ENCODE data around the gene SRM. TPM values are rescaled to one million over a fixed set of nuclear protein-coding genes. Genes with fewer than 3 reads are reported as not detected.
"Not testable (repeated sequence)": the region's sequence is repeated elsewhere in the genome, so short reads cannot be mapped to it uniquely, and the experiment has no call there.

SRM gene
- total and polyA plus RNA-seq, 4 donors, result 48.9 to 88.7 (median 69.4) TPM

- DNase-seq, result peak in 1 of 2 donors; percentile 63
- no peak for ATAC-seq (ENCODE audit: low FRiP score)
- intact Hi-C loops (cut with DNase I), result no loop called here
- WGBS, 2 donors, result 22 to 24% methylated on average over 28 to 29 of the region's 29 CpGs
- Histone ChIP-seq H3K9me3 (ENCODE audit: control insufficient read depth, low read length) (no peaks in the 10 kb centered on the region), H3K36me3 (ENCODE audit: control insufficient read depth in 1 of 2, insufficient read depth in 2 of 2, low read length in 1 of 2) (peaks cover 2 to 7% of the 10 kb centered on the region in 2 donors), H3K4me3 (ENCODE audit: low read length in 2 of 2) (no peak overlapping the region), H3K27me3 (ENCODE audit: control insufficient read depth in 1 of 2, insufficient read depth in 2 of 2, low read length in 1 of 2) (no peaks in the 10 kb centered on the region), H3K4me1 (ENCODE audit: control insufficient read depth in 1 of 2, insufficient read depth in 2 of 2, low read length in 2 of 2) (no peaks in the 10 kb centered on the region), H3K27ac (ENCODE audit: low read depth in 1 of 2, low read length in 2 of 2) (no peak overlapping the region)
These were observed 6.7 kb downstream of the SRM start for GRCh38 chr1:11052839-11053757.

- no peaks in the 10 kb centered on the region for H3K4me1 ChIP-seq (ENCODE audit: control insufficient read depth in 1 of 2, insufficient read depth in 2 of 2, low read length in 2 of 2)
- peaks cover 2 to 7% of the 10 kb centered on the region in 2 donors for H3K36me3 ChIP-seq (ENCODE audit: control insufficient read depth in 1 of 2, insufficient read depth in 2 of 2, low read length in 1 of 2)
- intact Hi-C loops (cut with DNase I), result no loop called here
- no peak overlapping the region for H3K4me3 ChIP-seq (ENCODE audit: low read length in 2 of 2)
- DNase-seq, result peak in 1 of 2 donors; percentile 43
- H3K27ac ChIP-seq (ENCODE audit: low read depth in 1 of 2, low read length in 2 of 2), result no peak overlapping the region
- no peaks in the 10 kb centered on the region for H3K27me3 ChIP-seq (ENCODE audit: control insufficient read depth in 1 of 2, insufficient read depth in 2 of 2, low read length in 1 of 2)
- WGBS, 2 donors, result 54 to 57% methylated on average over 19 of the region's 19 CpGs
- ATAC-seq (ENCODE audit: low FRiP score), result no peak
- no peaks in the 10 kb centered on the region for H3K9me3 ChIP-seq (ENCODE audit: control insufficient read depth, low read length)
These were observed 7.9 kb downstream of the SRM start for GRCh38 chr1:11051781-11052511.

DNA sequence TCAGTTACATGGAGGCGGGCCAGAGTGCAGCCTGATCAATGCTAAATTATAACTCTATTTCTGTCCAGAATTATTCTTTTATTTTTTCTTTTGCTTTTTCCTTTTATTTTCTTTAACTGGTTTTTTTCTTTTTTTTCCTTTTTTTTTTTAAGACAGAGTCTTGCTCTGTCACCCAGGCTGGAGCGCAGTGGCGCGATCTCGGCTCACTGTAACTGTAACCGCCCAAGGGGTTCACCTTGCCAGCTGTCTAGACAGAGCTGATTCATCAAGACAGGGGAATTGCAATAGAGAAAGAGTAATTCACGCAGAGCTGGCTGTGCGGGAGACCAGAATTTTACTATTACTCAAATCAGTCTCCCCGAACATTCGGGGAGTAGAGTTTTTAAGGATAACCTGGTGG lies 8.7 kb downstream of the SRM start:
- H3K36me3 ChIP-seq (ENCODE audit: control insufficient read depth in 1 of 2, insufficient read depth in 2 of 2, low read length in 1 of 2); H3K4me1 ChIP-seq (ENCODE audit: control insufficient read depth in 1 of 2, insufficient read depth in 2 of 2, low read length in 2 of 2); H3K4me3 ChIP-seq (ENCODE audit: low read length in 2 of 2); H3K27me3 ChIP-seq (ENCODE audit: control insufficient read depth in 1 of 2, insufficient read depth in 2 of 2, low read length in 1 of 2); H3K27ac ChIP-seq (ENCODE audit: low read depth in 1 of 2, low read length in 2 of 2); intact Hi-C loops (cut with DNase I); H3K9me3 ChIP-seq (ENCODE audit: control insufficient read depth, low read length); ATAC-seq (ENCODE audit: low FRiP score): not testable (repeated sequence)
- 87 to 89% methylated on average over 10 of the region's 10 CpGs for WGBS, 2 donors
- DNase-seq, result peak in 1 of 2 donors; percentile 17

DNA sequence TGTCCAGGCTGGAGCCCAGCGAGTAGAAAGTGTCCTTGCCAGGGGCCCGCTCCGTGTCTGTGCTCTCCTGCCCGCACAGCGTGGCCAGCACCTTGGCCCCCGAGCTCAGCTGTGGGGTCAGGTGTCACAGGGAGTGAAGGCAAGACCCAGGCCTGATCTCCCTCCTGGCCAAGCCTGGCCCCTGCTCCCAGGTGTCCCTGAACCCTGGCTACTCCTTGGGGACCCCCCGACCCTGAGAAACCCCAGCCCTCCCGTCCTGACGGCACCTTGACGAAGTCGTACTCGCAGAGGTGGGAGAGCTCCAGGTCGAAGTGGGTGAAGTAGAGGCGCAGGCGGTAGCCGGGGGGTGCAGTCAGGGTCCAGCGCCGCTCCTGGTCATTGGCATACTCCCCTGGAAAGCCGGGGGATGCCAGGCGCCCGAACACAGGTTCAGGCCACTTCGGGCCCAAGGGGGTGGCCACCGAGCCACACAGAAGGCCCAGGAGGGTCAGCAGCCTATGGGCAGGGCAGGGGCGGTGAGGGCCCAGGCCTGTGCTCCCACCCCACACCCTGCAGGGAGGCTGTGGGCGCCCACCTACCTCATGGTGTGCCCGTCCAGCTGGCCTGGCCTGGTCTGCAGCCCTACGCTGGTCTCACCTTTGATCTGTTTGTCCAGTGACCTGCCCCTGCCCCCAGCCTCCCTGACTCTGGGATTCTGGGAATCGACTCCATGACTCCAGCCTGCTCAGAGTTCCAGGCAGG lies 13.0 kb downstream of the SRM start, which contains the start of gene MASP2:
Gene MASP2, minus strand, starts transcription at position 615 of the 741 bp plus-strand sequence. Its CDS starts 32 bp downstream, at position 583.
- H3K4me1 ChIP-seq (ENCODE audit: control insufficient read depth in 1 of 2, insufficient read depth in 2 of 2, low read length in 2 of 2), result no peaks in the 10 kb centered on the region
- intact Hi-C loops (cut with DNase I), result no loop called here
- H3K9me3 ChIP-seq (ENCODE audit: control insufficient read depth, low read length), result no peaks in the 10 kb centered on the region
- ATAC-seq (ENCODE audit: low FRiP score) (peak; percentile 10), DNase-seq (peak; percentile 38 to 71)
- no peak within 1 kb of the TSS for H3K4me3 ChIP-seq (ENCODE audit: low read length in 2 of 2)
- no peak within 1 kb of the TSS for H3K27ac ChIP-seq (ENCODE audit: low read depth in 1 of 2, low read length in 2 of 2)
- H3K36me3 ChIP-seq (ENCODE audit: control insufficient read depth in 1 of 2, insufficient read depth in 2 of 2, low read length in 1 of 2), result no peaks in the 10 kb centered on the region
- 92% methylated on average over 25 to 28 of the region's 28 CpGs for WGBS, 2 donors
- H3K27me3 ChIP-seq (ENCODE audit: control insufficient read depth in 1 of 2, insufficient read depth in 2 of 2, low read length in 1 of 2), result no peaks in the 10 kb centered on the region

GRCh38 chr1:11046270-11046566 lies 13.6 kb downstream of the SRM start:
- peak in 1 of 2 donors; percentile 53 for DNase-seq
- no peaks in the 10 kb centered on the region for H3K36me3 ChIP-seq (ENCODE audit: control insufficient read depth in 1 of 2, insufficient read depth in 2 of 2, low read length in 1 of 2)
- H3K9me3 ChIP-seq (ENCODE audit: control insufficient read depth, low read length), result no peaks in the 10 kb centered on the region
- H3K27me3 ChIP-seq (ENCODE audit: control insufficient read depth in 1 of 2, insufficient read depth in 2 of 2, low read length in 1 of 2), result no peaks in the 10 kb centered on the region
- intact Hi-C loops (cut with DNase I), result no loop called here
- H3K4me3 ChIP-seq (ENCODE audit: low read length in 2 of 2), result no peak overlapping the region
- ATAC-seq (ENCODE audit: low FRiP score), result no peak
- H3K4me1 ChIP-seq (ENCODE audit: control insufficient read depth in 1 of 2, insufficient read depth in 2 of 2, low read length in 2 of 2), result no peaks in the 10 kb centered on the region
- WGBS, 2 donors, result 87 to 88% methylated on average over 8 of the region's 8 CpGs
- H3K27ac ChIP-seq (ENCODE audit: low read depth in 1 of 2, low read length in 2 of 2), result no peak overlapping the region

DNA sequence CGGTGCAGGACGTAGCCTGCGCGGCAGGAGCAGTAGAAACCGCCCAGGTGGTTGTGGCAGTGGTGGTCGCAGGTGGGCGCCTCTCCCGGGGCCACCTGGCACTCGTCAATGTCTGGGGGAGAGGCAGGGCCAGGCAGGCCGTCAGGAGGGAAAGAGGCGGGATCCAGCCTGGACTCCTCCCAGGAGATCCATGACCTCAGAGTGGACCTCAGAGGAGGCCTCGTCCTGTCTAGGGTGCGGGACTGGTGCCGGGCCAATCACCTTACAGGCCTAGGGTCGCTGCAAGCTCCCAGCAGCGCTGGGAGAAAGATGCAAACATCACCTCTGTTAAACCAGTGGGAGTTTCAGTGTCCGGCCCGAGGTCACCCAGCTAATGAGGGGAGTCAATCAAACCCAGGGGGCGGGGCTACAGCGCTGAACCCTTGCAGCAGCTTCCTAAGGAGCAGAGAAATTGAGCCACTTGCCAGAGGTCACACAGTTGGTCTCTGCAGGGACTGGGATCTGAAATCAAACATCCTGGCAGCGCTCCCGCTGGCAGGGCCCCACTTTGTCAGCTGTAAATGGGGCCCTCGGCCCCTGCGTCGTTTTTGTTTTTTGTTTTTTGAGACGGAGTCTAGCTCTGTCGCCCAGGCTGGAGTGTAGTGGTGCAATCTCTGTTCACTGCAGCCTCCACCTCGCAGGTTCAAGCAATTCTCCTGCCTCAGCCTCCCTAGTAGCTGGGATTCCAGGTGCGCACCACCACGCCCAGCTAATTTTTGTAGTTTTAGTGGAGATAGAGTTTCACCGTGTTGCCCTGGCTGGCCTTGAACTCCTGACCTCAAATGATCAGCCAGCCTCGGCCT lies 14.2 kb downstream of the SRM start:
- Histone ChIP-seq H3K4me3 (ENCODE audit: low read length in 2 of 2) (no peak overlapping the region), H3K27me3 (ENCODE audit: control insufficient read depth in 1 of 2, insufficient read depth in 2 of 2, low read length in 1 of 2) (no peaks in the 10 kb centered on the region), H3K36me3 (ENCODE audit: control insufficient read depth in 1 of 2, insufficient read depth in 2 of 2, low read length in 1 of 2) (no peaks in the 10 kb centered on the region), H3K9me3 (ENCODE audit: control insufficient read depth, low read length) (no peaks in the 10 kb centered on the region), H3K27ac (ENCODE audit: low read depth in 1 of 2, low read length in 2 of 2) (no peak overlapping the region), H3K4me1 (ENCODE audit: control insufficient read depth in 1 of 2, insufficient read depth in 2 of 2, low read length in 2 of 2) (no peaks in the 10 kb centered on the region)
- ATAC-seq (ENCODE audit: low FRiP score), result no peak
- 52 to 57% methylated on average over 32 of the region's 32 CpGs for WGBS, 2 donors
- intact Hi-C loops (cut with DNase I), result no loop called here
- DNase-seq, result peak in 1 of 2 donors; percentile 67

GRCh38 chr1:11044849-11045427 lies 14.9 kb downstream of the SRM start:
- intact Hi-C loops (cut with DNase I), result no loop called here
- peak in 1 of 2 donors; percentile 47 for DNase-seq
- WGBS, 2 donors, result 79 to 80% methylated on average over 15 to 16 of the region's 16 CpGs

More at GRCh38 chr1:11044849-11045427, 14.9 kb downstream of the SRM start:
- ATAC-seq (ENCODE audit: low FRiP score), result no peak
- Histone ChIP-seq H3K36me3 (ENCODE audit: control insufficient read depth in 1 of 2, insufficient read depth in 2 of 2, low read length in 1 of 2) (no peaks in the 10 kb centered on the region), H3K27ac (ENCODE audit: low read depth in 1 of 2, low read length in 2 of 2) (no peak overlapping the region), H3K9me3 (ENCODE audit: control insufficient read depth, low read length) (no peaks in the 10 kb centered on the region), H3K4me1 (ENCODE audit: control insufficient read depth in 1 of 2, insufficient read depth in 2 of 2, low read length in 2 of 2) (no peaks in the 10 kb centered on the region), H3K4me3 (ENCODE audit: low read length in 2 of 2) (no peak overlapping the region), H3K27me3 (ENCODE audit: control insufficient read depth in 1 of 2, insufficient read depth in 2 of 2, low read length in 1 of 2) (no peaks in the 10 kb centered on the region)

Measured in aorta (tissue), 5 donors.